Measurements from ENCODE around the gene LHFPL2.

The LHFPL2 gene

GRCh38 chr5:78618303-78618702, 30.3 kb downstream of the LHFPL2 start:
- no peak for DNase-seq (ENCODE audit: low read depth)

- no peak for DNase-seq (ENCODE audit: low read depth)
Observed at GRCh38 chr5:78615697-78616096, 32.9 kb downstream of the LHFPL2 start.

GRCh38 chr5:78614816-78615215, 33.8 kb downstream of the LHFPL2 start:
- no peak for DNase-seq (ENCODE audit: low read depth)

GRCh38 chr5:78613756-78614155, 34.8 kb downstream of the LHFPL2 start:
- no peak for DNase-seq (ENCODE audit: low read depth)

GRCh38 chr5:78613151-78613533, 35.4 kb downstream of the LHFPL2 start:
- no peak for DNase-seq (ENCODE audit: low read depth)

GRCh38 chr5:78612227-78613150, 36.1 kb downstream of the LHFPL2 start:
- no peak for DNase-seq (ENCODE audit: low read depth)

- DNase-seq (ENCODE audit: low read depth): no peak
Observed at GRCh38 chr5:78611126-78611605, 37.4 kb downstream of the LHFPL2 start.

- no peak for DNase-seq (ENCODE audit: low read depth)
Observed at GRCh38 chr5:78610636-78611035, 37.9 kb downstream of the LHFPL2 start.

GRCh38 chr5:78610163-78610583, 38.4 kb downstream of the LHFPL2 start:
- DNase-seq (ENCODE audit: low read depth): no peak

GRCh38 chr5:78607864-78608263, 40.7 kb downstream of the LHFPL2 start:
- DNase-seq (ENCODE audit: low read depth): no peak

GRCh38 chr5:78606241-78606640, 42.3 kb downstream of the LHFPL2 start:
- DNase-seq (ENCODE audit: low read depth): no peak

- no peak for DNase-seq (ENCODE audit: low read depth)
Observed at GRCh38 chr5:78605611-78606010, 43.0 kb downstream of the LHFPL2 start.

- no peak for DNase-seq (ENCODE audit: low read depth)
Observed at GRCh38 chr5:78604689-78605285, 43.8 kb downstream of the LHFPL2 start.

GRCh38 chr5:78603636-78604175, 44.9 kb downstream of the LHFPL2 start:
- no peak for DNase-seq (ENCODE audit: low read depth)

GRCh38 chr5:78602400-78602799, 46.2 kb downstream of the LHFPL2 start:
- no peak for DNase-seq (ENCODE audit: low read depth)

- no peak for DNase-seq (ENCODE audit: low read depth)
Observed at GRCh38 chr5:78601559-78602314, 46.8 kb downstream of the LHFPL2 start.

GRCh38 chr5:78600687-78601414, 47.7 kb downstream of the LHFPL2 start:
- DNase-seq (ENCODE audit: low read depth): no peak

GRCh38 chr5:78598973-78599372, 49.6 kb downstream of the LHFPL2 start:
- no peak for DNase-seq (ENCODE audit: low read depth)

- DNase-seq (ENCODE audit: low read depth): no peak
Observed at GRCh38 chr5:78597974-78598371, 50.6 kb downstream of the LHFPL2 start.

- no peak for DNase-seq (ENCODE audit: low read depth)
Observed at GRCh38 chr5:78597068-78597973, 51.3 kb downstream of the LHFPL2 start.
